ENCODE results near the gene MSMB.
"Not testable (repeated sequence)": the region's sequence is repeated elsewhere in the genome, so short reads cannot be mapped to it uniquely, and the experiment has no call there.

The MSMB gene

DNA sequence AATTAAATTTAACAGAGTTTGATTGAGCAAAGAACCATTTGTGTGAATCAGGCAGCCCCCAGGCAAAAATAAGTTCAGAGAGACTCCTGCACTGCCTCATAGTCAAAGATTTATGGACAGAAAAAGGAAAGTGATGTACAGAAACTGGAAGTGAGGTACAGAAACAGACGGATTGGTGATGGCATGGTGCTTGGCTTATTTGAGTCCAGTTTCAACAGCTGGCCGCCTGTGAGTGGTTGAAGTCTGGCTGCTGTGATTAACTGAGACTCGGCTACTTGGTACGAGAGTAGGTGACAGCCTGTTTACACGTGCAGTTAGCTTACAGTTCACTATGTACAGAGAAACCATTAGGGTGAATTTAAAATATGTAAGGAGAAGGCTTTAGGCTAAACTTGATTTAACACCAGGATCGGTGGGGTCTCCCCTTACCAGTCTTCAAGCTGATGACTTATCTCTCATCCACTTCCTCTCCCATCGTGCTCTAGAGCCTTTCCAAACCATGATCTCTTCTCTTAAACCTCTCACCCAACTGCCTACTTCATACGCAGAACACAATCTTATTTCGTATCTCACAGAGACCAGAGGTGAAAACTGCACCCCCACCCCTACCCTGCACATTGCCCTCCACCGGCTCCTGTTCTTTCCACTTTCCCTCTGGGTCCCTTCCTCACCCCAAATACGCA, 5.0 kb upstream of the MSMB start:
- no peak overlapping the region for H2AFZ ChIP-seq (ENCODE audit: low read depth)
- no peak overlapping the region for H3K4me2 ChIP-seq
- no peak overlapping the region for H3K4me3 ChIP-seq (IDR thresholded peaks at IDR 0.05; ENCODE audit: insufficient read depth, low read depth, low read length)
- H3K4me1 ChIP-seq (ENCODE audit: low read depth, poor library complexity, severe bottlenecking): no peaks in the 10 kb centered on the region
- H4K20me1 ChIP-seq (ENCODE audit: insufficient read depth): no peaks in the 10 kb centered on the region
- H3K9ac ChIP-seq: no peak overlapping the region
- TF ChIP-seq, protein P1, sequence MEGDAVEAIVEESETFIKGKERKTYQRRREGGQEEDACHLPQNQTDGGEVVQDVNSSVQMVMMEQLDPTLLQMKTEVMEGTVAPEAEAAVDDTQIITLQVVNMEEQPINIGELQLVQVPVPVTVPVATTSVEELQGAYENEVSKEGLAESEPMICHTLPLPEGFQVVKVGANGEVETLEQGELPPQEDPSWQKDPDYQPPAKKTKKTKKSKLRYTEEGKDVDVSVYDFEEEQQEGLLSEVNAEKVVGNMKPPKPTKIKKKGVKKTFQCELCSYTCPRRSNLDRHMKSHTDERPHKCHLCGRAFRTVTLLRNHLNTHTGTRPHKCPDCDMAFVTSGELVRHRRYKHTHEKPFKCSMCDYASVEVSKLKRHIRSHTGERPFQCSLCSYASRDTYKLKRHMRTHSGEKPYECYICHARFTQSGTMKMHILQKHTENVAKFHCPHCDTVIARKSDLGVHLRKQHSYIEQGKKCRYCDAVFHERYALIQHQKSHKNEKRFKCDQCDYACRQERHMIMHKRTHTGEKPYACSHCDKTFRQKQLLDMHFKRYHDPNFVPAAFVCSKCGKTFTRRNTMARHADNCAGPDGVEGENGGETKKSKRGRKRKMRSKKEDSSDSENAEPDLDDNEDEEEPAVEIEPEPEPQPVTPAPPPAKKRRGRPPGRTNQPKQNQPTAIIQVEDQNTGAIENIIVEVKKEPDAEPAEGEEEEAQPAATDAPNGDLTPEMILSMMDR (conservative IDR thresholded peaks at IDR 0.05; ENCODE audit: low read depth, low read length): no peak
- no peaks in the 10 kb centered on the region for H3K27me3 ChIP-seq (ENCODE audit: insufficient read depth, low read depth)
- H3K79me2 ChIP-seq (ENCODE audit: insufficient read depth, low read depth): no peaks in the 10 kb centered on the region
- no peaks in the 10 kb centered on the region for H3K36me3 ChIP-seq (ENCODE audit: insufficient read depth)
- no peak overlapping the region for H3K27ac ChIP-seq

DNA sequence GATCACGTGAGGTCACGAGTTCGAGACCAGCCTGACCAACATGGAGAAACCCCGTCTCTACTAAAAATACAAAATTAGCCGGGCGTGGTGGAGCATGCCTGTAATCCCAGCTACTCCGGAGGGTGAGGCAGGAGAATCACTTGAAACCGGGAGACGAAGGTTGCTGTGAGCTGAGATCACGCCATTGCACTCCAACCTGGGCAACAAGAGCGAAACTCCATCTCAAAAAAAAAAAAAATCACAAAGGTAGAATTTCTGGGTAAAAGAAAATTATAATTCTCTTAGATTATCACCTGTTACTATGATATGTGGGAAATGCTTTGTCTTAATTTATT, 3.4 kb upstream of the MSMB start:
- not testable (repeated sequence) for H3K4me2 ChIP-seq; H4K20me1 ChIP-seq (ENCODE audit: insufficient read depth); H3K79me2 ChIP-seq (ENCODE audit: insufficient read depth, low read depth); H3K27me3 ChIP-seq (ENCODE audit: insufficient read depth, low read depth); H3K4me1 ChIP-seq (ENCODE audit: low read depth, poor library complexity, severe bottlenecking); H3K4me3 ChIP-seq (IDR thresholded peaks at IDR 0.05; ENCODE audit: insufficient read depth, low read depth, low read length); H3K36me3 ChIP-seq (ENCODE audit: insufficient read depth); H2AFZ ChIP-seq (ENCODE audit: low read depth); H3K27ac ChIP-seq; H3K9ac ChIP-seq

DNA sequence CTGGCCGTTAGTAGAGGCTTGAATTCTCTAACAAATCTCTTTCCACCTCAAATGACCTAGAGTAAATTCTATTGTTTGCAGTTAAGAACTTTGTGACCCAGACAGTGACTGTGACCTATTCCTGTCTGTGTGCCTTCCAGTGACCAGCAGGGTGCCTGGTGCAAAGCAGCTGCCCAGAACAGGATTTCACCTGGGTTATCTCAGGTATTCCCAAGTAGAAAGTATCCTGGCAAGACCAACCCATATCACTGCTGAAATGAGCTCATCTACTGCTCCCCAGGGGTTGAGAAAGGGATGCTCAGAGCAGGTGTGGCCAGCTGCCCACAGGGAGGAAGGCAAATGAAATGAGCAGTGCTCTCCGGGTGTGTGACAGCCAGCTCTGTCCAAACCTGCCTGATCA, 2.1 kb upstream of the MSMB start:
- Histone ChIP-seq H4K20me1 (ENCODE audit: insufficient read depth) (no peaks in the 10 kb centered on the region), H3K4me1 (ENCODE audit: low read depth, poor library complexity, severe bottlenecking) (no peaks in the 10 kb centered on the region), H2AFZ (ENCODE audit: low read depth) (no peak overlapping the region), H3K4me3 (IDR thresholded peaks at IDR 0.05; ENCODE audit: insufficient read depth, low read depth, low read length) (no peak overlapping the region), H3K36me3 (ENCODE audit: insufficient read depth) (no peaks in the 10 kb centered on the region), H3K27me3 (ENCODE audit: insufficient read depth, low read depth) (no peaks in the 10 kb centered on the region), H3K9ac (no peak overlapping the region), H3K4me2 (no peak overlapping the region), H3K79me2 (ENCODE audit: insufficient read depth, low read depth) (no peaks in the 10 kb centered on the region), H3K27ac (no peak overlapping the region)
- TF ChIP-seq, protein P1 (conservative IDR thresholded peaks at IDR 0.05; ENCODE audit: low read depth, low read length): no peak

DNA sequence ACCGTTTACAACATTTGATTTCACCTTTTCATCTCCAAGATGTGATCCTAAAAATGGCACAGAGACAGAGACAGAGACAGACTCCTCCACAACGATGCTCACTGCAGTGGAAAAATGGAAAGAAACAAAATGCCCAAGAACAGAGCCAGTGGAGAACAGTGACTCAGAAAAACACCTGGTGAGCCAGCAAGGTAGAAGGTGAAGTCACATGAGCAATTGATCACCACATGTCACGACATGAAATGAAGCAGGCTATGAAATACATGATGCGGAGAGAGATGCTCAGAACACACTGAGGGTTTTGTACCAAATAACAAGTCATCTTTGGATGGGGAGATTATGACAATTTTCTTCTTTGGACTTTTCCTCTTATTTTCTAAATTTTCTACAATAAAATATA, 3.5 kb downstream of the MSMB start:
- TF ChIP-seq, protein P1 (conservative IDR thresholded peaks at IDR 0.05; ENCODE audit: low read depth, low read length): no peak
- Histone ChIP-seq H3K4me1 (ENCODE audit: low read depth, poor library complexity, severe bottlenecking) (no peaks in the 10 kb centered on the region), H4K20me1 (ENCODE audit: insufficient read depth) (no peaks in the 10 kb centered on the region)

DNA sequence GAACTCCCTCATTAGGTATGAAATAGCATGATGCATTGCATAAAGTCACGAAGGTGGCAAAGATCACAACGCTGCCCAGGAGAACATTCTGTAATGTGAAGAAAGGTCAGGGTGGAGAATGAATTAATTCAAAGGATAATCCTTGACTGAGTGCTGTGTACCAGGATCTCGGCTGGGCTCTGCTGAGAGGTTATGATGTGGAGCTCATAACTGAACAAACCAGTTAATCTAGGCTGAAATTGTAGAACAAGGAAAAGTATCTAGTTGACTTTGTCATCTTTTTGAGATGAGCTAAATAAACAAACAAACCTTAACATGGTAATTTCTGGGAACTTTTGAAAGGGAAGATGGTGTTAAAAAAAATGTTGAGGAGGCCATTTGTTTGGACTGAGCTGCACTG, 6.1 kb downstream of the MSMB start:
- TF ChIP-seq, protein P1 (conservative IDR thresholded peaks at IDR 0.05; ENCODE audit: low read depth, low read length): no peak
- no peak overlapping the region for H3K27ac ChIP-seq
- H4K20me1 ChIP-seq (ENCODE audit: insufficient read depth): no peaks in the 10 kb centered on the region
- no peaks in the 10 kb centered on the region for H3K4me1 ChIP-seq (ENCODE audit: low read depth, poor library complexity, severe bottlenecking)
- no peak overlapping the region for H2AFZ ChIP-seq (ENCODE audit: low read depth)
- no peaks in the 10 kb centered on the region for H3K79me2 ChIP-seq (ENCODE audit: insufficient read depth, low read depth)
- H3K9ac ChIP-seq: no peak overlapping the region
- no peaks in the 10 kb centered on the region for H3K27me3 ChIP-seq (ENCODE audit: insufficient read depth, low read depth)
- H3K4me2 ChIP-seq: no peak overlapping the region
- no peak overlapping the region for H3K4me3 ChIP-seq (IDR thresholded peaks at IDR 0.05; ENCODE audit: insufficient read depth, low read depth, low read length)
- no peaks in the 10 kb centered on the region for H3K36me3 ChIP-seq (ENCODE audit: insufficient read depth)

More for the DNA sequence above, 3.5 kb downstream of the MSMB start:
- H2AFZ ChIP-seq (ENCODE audit: low read depth): no peak overlapping the region
- no peak overlapping the region for H3K27ac ChIP-seq
- no peaks in the 10 kb centered on the region for H3K79me2 ChIP-seq (ENCODE audit: insufficient read depth, low read depth)
- H3K4me3 ChIP-seq (IDR thresholded peaks at IDR 0.05; ENCODE audit: insufficient read depth, low read depth, low read length): no peak overlapping the region
- no peak overlapping the region for H3K9ac ChIP-seq
- no peaks in the 10 kb centered on the region for H3K36me3 ChIP-seq (ENCODE audit: insufficient read depth)
- no peak overlapping the region for H3K4me2 ChIP-seq
- H3K27me3 ChIP-seq (ENCODE audit: insufficient read depth, low read depth): no peaks in the 10 kb centered on the region

Measured in KMS-11 (cell line).